ENCODE results near the gene ATG2A.
A peak's percentile ranks its signal among the peaks of the same experiment; 100 is the strongest.

Gene ATG2A

DNA sequence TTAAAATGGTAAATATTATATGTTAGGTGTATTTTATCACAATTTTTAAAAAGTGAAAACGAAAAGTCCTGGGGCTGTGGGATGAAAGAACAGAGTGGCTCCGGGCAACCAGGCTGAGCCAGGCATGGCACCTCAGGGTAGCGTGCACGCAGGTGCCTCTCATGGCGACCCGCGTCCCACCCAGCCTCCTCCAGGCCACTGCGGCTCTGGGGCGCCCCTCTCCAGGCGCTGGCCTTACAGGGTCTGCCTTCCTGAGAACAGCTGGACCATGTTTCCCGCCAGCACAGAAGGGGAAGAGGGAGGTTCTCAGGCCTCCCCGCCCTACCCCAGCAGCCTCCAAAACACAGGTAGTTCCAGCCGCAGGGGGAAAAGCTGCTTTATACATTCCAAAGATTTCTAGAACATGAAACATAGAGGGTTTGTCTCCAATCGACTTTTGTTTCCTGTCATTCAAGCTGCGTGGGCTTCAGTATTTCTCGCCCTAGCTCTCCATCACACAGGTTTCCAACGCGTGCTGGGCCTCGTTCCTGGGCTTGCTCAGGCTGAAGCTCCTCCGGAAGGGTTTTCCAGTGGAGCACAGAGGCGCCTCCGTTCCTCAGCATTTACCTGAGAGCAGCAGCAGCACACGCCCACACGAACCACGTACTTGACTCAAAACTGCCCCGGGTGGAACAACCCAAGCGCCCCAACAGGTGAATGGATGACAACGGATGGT lies 49.1 kb downstream of the ATG2A start:
- DNase-seq, result no peak

- DNase-seq, result no peak
Measured at GRCh38 chr11:64866173-64866491, 50.9 kb downstream of the ATG2A start.

DNA sequence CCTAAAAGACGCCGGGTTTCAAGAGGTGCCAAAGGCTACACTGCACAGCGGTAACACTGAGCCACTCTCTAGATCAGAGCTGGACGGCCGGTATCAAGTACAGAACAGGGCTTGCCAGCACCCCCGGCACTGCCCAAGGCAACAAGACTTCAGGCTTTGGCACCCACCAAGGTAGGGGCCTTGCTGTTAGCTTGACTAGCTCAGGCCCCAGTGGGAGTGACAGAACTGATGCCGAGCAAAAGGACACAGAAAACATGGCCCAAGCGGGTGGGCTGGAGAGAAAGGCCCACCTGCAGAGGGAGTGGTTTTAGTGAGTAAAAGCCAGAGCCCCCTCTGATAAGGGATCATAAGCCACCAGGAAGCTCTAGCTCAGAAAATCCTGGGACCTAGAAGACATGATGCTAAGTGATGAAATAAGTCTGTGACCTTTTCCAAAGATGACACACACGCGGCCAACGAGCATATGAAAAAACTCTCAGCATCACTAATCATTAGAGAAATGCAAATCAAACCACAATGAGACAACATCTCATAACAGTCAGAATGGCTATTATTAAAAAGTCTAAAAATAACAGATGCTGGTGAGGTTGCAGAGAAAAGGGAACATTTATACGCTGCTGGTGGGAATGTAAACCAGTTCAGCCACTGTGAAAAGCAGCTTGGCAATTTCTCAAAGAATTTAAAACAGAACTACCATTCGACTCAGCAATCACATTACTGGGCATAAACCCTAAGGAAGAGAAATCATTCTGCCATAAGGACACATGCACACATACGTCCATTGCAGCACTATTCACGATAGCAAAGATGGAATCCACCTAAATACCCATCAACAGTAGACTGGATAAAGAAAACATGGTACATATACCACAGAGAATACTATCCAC lies 51.5 kb downstream of the ATG2A start:
- no peak for DNase-seq

- no peak for DNase-seq
Measured at GRCh38 chr11:64864473-64865285, 52.3 kb downstream of the ATG2A start.

- DNase-seq, result no peak
Measured at GRCh38 chr11:64864135-64864472, 52.9 kb downstream of the ATG2A start.

GRCh38 chr11:64863391-64864060 lies 53.5 kb downstream of the ATG2A start:
- peak in 1 of 3 experiments; percentile 32 for DNase-seq

- no peak for DNase-seq
Measured at GRCh38 chr11:64862987-64863390, 54.0 kb downstream of the ATG2A start.

GRCh38 chr11:64861227-64861975 lies 55.6 kb downstream of the ATG2A start:
- DNase-seq, result no peak

DNA sequence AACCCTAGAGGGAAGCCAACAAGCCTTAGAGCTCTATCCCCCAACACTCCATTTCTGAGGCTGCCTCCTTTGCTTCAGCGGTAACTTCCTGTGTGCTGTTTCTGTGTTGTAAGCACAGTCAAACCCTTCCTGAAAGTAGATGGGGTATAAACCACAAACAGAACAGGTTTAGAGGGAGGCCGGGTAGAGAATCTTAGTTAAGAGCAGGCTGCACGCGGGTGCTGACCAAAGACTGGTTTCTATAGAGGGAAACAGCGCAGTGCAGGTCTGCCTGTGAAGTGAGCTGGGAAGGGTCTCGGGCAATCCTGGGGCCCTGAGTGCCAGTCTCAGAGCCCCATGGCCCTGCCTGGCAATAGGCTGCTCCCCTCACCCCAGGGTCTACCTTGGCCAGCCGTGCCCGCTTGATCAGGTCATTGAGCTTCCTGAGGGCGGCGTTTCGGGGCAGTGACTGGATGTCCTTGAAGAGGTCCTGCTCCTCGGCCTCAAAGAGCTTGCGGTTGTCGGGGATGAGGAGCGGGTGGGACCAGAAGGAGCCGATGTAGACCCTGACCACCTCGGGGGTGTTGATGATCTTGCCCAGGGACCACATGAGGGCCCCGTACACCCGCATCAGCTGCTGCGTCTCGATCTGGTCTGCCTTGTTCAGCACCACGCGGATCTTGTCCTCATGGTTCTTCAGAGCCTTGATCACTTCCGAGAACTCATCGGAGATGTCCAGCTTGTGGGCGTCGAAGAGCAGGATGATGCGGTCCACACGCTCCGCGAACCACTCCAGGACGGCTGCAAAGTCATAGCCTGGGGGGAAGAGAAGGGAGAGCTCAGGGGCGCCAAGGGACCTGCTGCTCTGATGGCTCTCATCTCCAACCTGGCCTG lies 57.2 kb downstream of the ATG2A start:
- DNase-seq, result no peak

GRCh38 chr11:64858467-64859263 lies 58.3 kb downstream of the ATG2A start:
- DNase-seq, result no peak

DNA sequence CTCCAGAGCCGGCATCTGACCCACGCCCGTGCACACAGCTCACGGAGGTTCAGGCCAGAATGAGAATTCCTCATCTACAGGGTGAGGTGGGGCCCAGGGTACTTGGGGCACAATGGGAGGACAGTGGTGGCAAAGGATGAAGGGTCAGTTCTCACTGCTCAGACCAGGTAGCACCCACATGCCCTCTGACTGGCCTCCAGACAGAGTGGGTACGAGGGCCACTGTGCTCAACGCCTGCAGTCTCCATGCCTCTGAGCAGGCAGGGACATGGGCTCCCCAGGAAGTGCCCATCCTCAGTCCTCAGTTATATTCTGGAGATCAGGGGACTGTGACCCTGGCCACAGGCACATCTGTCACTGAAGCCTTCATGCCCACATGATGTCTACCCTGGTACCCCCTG lies 59.5 kb downstream of the ATG2A start:
- no peak for DNase-seq

- DNase-seq, result peak in 1 of 3 experiments; percentile 36
Measured at GRCh38 chr11:64856382-64857227, 60.4 kb downstream of the ATG2A start.

GRCh38 chr11:64855596-64856304 lies 61.3 kb downstream of the ATG2A start:
- no peak for DNase-seq

DNA sequence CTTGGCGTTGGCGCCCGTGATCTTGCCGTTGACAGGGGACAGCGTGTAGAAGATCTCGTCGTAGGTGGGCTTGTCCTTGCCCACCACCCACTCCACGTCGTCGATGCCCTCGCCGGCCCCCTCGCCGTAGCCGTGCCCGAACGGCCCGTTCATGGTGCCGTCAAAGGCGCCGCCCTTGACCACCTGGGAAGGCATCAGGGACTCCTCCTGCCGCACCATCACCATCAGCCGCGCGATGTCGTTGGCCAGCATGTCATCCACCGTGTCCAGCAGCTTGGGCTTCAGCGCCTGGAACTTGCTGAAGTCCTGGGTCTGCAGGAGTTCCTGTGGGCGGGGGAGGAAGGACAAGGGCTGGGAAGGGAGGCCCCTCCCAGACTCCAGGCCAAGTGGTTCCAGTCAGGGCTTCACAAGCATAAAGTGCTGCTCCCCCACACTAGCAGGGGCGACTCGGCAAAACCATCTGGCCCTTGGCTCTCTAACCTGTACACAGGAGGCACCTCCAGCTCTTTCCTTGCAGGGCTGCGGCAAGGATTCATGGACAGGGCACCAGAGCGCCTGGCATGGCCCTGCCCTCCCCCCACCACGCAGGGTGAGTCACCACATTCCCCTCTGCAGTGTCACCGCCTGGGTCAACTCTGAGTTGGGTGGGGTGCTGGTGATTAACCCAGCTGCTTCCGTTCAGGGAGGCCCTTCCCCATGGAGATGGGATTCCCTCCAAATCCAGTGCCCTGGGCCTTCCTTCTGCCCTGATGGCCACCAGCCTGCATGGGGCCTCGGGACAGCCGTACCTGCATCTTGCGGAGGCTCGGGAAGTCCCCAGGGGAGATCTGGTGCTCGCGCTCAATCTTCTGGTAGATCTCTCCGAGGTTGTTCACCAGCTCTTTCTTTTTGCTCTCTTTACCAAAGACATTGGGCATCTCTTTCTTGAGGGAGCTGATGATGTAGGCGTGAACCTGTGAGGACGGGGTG lies 62.2 kb downstream of the ATG2A start:
- DNase-seq, result no peak

- DNase-seq, result no peak
Measured at GRCh38 chr11:64854157-64854533, 62.9 kb downstream of the ATG2A start.

DNA sequence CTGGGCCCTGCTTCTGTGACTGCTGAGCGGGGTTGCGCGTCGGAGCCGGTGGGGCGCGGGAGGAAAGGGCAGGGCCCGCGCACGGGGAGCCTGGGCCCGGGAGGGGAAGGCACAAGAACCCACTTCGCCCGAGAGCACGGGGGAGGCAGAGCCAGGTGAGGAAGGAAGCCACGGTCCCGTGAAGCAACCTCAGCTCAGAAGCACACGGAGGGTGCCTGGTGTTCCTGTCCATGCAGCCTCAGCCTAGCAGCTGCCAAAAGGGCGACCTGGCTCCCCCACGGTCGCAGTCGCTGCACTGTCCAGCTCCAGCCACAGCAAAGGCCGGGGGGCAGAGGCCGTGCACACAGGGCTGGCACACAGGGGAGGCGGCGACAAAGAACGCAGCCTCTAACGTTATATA lies 63.3 kb downstream of the ATG2A start:
- no peak for DNase-seq

DNA sequence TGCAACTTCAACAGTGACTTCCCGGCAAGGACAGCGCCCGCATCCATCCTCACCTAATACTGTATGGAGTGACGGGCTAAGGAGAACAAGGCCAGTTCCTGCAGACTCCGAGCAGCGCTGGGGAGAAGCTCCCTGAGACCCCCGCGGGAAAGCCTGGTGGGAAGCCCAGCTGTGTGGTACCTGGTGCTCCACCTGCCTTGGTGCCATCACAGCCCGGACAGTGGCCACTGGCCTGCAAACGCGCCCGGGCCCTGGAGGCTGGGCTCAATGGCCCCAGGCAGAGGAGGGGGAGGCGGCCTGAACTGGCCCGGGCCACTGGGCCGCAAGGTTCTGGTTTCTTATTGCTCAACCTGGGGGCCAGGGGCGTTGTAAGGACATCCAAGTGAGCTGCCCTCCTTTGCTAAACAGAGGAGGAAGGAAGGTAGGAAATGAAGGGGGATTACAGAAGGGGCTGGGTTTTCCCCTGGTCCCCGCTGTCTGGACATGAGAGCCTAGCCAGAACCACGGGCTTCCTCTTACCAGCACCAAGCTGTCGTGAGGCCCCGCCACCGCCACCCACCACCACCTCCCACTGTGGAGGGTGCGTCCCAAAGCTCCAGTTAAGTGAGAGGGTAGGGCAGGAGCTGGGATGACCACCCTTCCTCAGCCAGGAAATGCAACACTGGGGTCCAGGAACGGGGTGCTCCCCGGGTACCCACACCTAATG lies 64.1 kb downstream of the ATG2A start:
- DNase-seq, result no peak
